ENCODE results near the gene C5AR1. TPM values are rescaled to one million over a fixed set of nuclear protein-coding genes. Genes with fewer than 3 reads are reported as not detected.
"Not testable (repeated sequence)": the region's sequence is repeated elsewhere in the genome, so short reads cannot be mapped to it uniquely, and the experiment has no call there.

The C5AR1 gene
- total RNA-seq, 1 donor from 2014 or later: 0.16 TPM

GRCh38 chr19:47330466-47330869 is 20.8 kb downstream of the C5AR1 start:
- no peak for DNase-seq
- Mint-ChIP-seq H3K27me3 (no peaks in the 10 kb centered on the region), H3K4me1 (peaks cover 3% of the 10 kb centered on the region), H3K27ac (no peak overlapping the region), H3K4me3 (no peak overlapping the region), H3K36me3 (ENCODE audit: low read depth) (no peaks in the 10 kb centered on the region), H3K9me3 (no peaks in the 10 kb centered on the region)
- intact Hi-C loops (cut with micrococcal nuclease): no loop called here

GRCh38 chr19:47331490-47331889 is 21.8 kb downstream of the C5AR1 start:
- Mint-ChIP-seq H3K27me3 (no peaks in the 10 kb centered on the region), H3K4me1 (peaks cover 7% of the 10 kb centered on the region), H3K36me3 (ENCODE audit: low read depth) (no peaks in the 10 kb centered on the region), H3K27ac (no peak overlapping the region), H3K4me3 (no peak overlapping the region), H3K9me3 (no peaks in the 10 kb centered on the region)
- intact Hi-C loops (cut with micrococcal nuclease): no loop called here
- no peak for DNase-seq

- no peak within 1 kb of the TSS for H3K4me3 Mint-ChIP-seq
- no peak for DNase-seq
- intact Hi-C loops (cut with micrococcal nuclease): no loop called here
- no peaks in the 10 kb centered on the region for H3K27me3 Mint-ChIP-seq
- no peaks in the 10 kb centered on the region for H3K36me3 Mint-ChIP-seq (ENCODE audit: low read depth)
- peaks cover 10% of the 10 kb centered on the region for H3K4me1 Mint-ChIP-seq
- H3K27ac Mint-ChIP-seq: no peak within 1 kb of the TSS
- H3K9me3 Mint-ChIP-seq: no peaks in the 10 kb centered on the region
Measured at GRCh38 chr19:47331931-47332547, 22.4 kb downstream of the C5AR1 start, which contains the start of gene C5AR2. Gene C5AR2 (plus strand): TSS chr19:47332175. CDS start chr19:47340800, 8,625 bp downstream.

GRCh38 chr19:47336765-47337718 is 27.4 kb downstream of the C5AR1 start:
- H3K27ac Mint-ChIP-seq; H3K36me3 Mint-ChIP-seq (ENCODE audit: low read depth); DNase-seq; H3K4me3 Mint-ChIP-seq; H3K9me3 Mint-ChIP-seq; H3K27me3 Mint-ChIP-seq; H3K4me1 Mint-ChIP-seq; intact Hi-C loops (cut with micrococcal nuclease): not testable (repeated sequence)

GRCh38 chr19:47339196-47339880 is 29.7 kb downstream of the C5AR1 start:
- no peaks in the 10 kb centered on the region for H3K36me3 Mint-ChIP-seq (ENCODE audit: low read depth)
- peak; percentile 50 for DNase-seq
- no peak overlapping the region for H3K27ac Mint-ChIP-seq
- peaks cover 7% of the 10 kb centered on the region for H3K4me1 Mint-ChIP-seq
- intact Hi-C loops (cut with micrococcal nuclease): no loop called here
- H3K27me3 Mint-ChIP-seq: peaks cover 2% of the 10 kb centered on the region
- H3K9me3 Mint-ChIP-seq: no peaks in the 10 kb centered on the region
- no peak overlapping the region for H3K4me3 Mint-ChIP-seq

GRCh38 chr19:47340477-47341208 is 31.0 kb downstream of the C5AR1 start:
- Mint-ChIP-seq H3K4me1 (peaks cover 7% of the 10 kb centered on the region), H3K27ac (no peak overlapping the region), H3K4me3 (no peak overlapping the region), H3K27me3 (peaks cover 2% of the 10 kb centered on the region), H3K36me3 (ENCODE audit: low read depth) (no peaks in the 10 kb centered on the region), H3K9me3 (no peaks in the 10 kb centered on the region)
- intact Hi-C loops (cut with micrococcal nuclease): no loop called here
- no peak for DNase-seq

GRCh38 chr19:47341734-47342133 is 32.1 kb downstream of the C5AR1 start:
- Mint-ChIP-seq H3K36me3 (ENCODE audit: low read depth) (no peaks in the 10 kb centered on the region), H3K4me3 (no peak overlapping the region), H3K9me3 (no peaks in the 10 kb centered on the region), H3K27me3 (peaks cover 2% of the 10 kb centered on the region), H3K27ac (no peak overlapping the region), H3K4me1 (peaks cover under 1% of the 10 kb centered on the region)
- intact Hi-C loops (cut with micrococcal nuclease): no loop called here
- no peak for DNase-seq

- Mint-ChIP-seq H3K9me3 (no peaks in the 10 kb centered on the region), H3K27ac (no peak overlapping the region), H3K36me3 (ENCODE audit: low read depth) (no peaks in the 10 kb centered on the region), H3K4me3 (no peak overlapping the region), H3K27me3 (peaks cover 2% of the 10 kb centered on the region), H3K4me1 (no peaks in the 10 kb centered on the region)
- intact Hi-C loops (cut with micrococcal nuclease): no loop called here
- DNase-seq: no peak
Measured at GRCh38 chr19:47343194-47343802, 33.6 kb downstream of the C5AR1 start.

- Mint-ChIP-seq H3K9me3 (no peaks in the 10 kb centered on the region), H3K27me3 (peaks cover 2% of the 10 kb centered on the region)
Measured at GRCh38 chr19:47344425-47344824, 34.8 kb downstream of the C5AR1 start.

GRCh38 chr19:47346024-47346423 is 36.4 kb downstream of the C5AR1 start:
- Mint-ChIP-seq H3K4me1 (peaks cover 19% of the 10 kb centered on the region), H3K36me3 (ENCODE audit: low read depth) (peaks cover 14% of the 10 kb centered on the region)
- H3K27me3 Mint-ChIP-seq; H3K4me3 Mint-ChIP-seq; H3K9me3 Mint-ChIP-seq; H3K27ac Mint-ChIP-seq; intact Hi-C loops (cut with micrococcal nuclease); DNase-seq: not testable (repeated sequence)

More at GRCh38 chr19:47344425-47344824, 34.8 kb downstream of the C5AR1 start:
- intact Hi-C loops (cut with micrococcal nuclease): no loop called here
- Mint-ChIP-seq H3K36me3 (ENCODE audit: low read depth) (peaks cover 4% of the 10 kb centered on the region), H3K27ac (no peak overlapping the region), H3K4me3 (no peak overlapping the region), H3K4me1 (peaks cover 7% of the 10 kb centered on the region)
- DNase-seq: no peak

GRCh38 chr19:47348819-47349795 is 39.4 kb downstream of the C5AR1 start, which contains the start of gene DHX34:
Gene DHX34 (plus strand): TSS chr19:47349315. CDS start chr19:47353031, 3,716 bp downstream.
- Mint-ChIP-seq H3K27me3 (no peaks in the 10 kb centered on the region), H3K9me3 (no peaks in the 10 kb centered on the region), H3K4me3 (peak within 1 kb of the TSS; percentile 90), H3K4me1 (peaks cover 28% of the 10 kb centered on the region), H3K36me3 (ENCODE audit: low read depth) (peaks cover 31% of the 10 kb centered on the region), H3K27ac (peak within 1 kb of the TSS; percentile 86)
- peak; percentile 100 for DNase-seq
- intact Hi-C loops (cut with micrococcal nuclease): loop anchor here (1.0 kb wide), 1 partner anchor 493 kb away; no protein-coding TSS in a partner anchor

- peaks cover 28% of the 10 kb centered on the region for H3K4me1 Mint-ChIP-seq
- no peaks in the 10 kb centered on the region for H3K9me3 Mint-ChIP-seq
- H3K27me3 Mint-ChIP-seq: no peaks in the 10 kb centered on the region
- H3K4me3 Mint-ChIP-seq: peak overlapping the region; percentile 58
- DNase-seq: no peak
- H3K36me3 Mint-ChIP-seq (ENCODE audit: low read depth): peaks cover 45% of the 10 kb centered on the region
- intact Hi-C loops (cut with micrococcal nuclease): no loop called here
- peak overlapping the region; percentile 41 for H3K27ac Mint-ChIP-seq
Measured at GRCh38 chr19:47350630-47351029, 41.0 kb downstream of the C5AR1 start.

Data from activated CD4-positive, alpha-beta T cell treated with anti-CD3 and anti-CD28 coated beads, Interleukin-2, amount 10 ng/mL, durations not matched to agents 24 days and 14 days (primary cell).